HEK293 (cell line): Measurements from ENCODE around the gene RING1.

Experiments used
- CTCF ChIA-PET: fragments of 350-600 bp; formaldehyde crosslinking; extraction: SDS; loops from one replicate; lab custom pipeline; 2021; ENCODE audit warnings: antibody characterized with exemption; lab: Yijun Ruan, JAX
- POLR2A ChIA-PET: fragments of 300-600 bp; formaldehyde crosslinking; extraction: SDS; loops from one replicate; lab custom pipeline; 2020; ENCODE audit warnings: antibody characterized with exemption, inconsistent platforms; lab: Yijun Ruan, JAX
- H3K27ac ChIP-seq: fragments of 200-500 bp; sonication (Bioruptor generic); 2 replicates; pipeline ENCODE4 v1.5.1; 2014; ENCODE audit warnings: low read depth, low read length, control low read depth, inconsistent platforms; ENCODE audit errors: extremely low read depth
- H3K36me3 ChIP-seq, 2 experiments: fragments of 200-500 bp in 1 of 2; sonication (Bioruptor generic) in 1 of 2; 1 replicate in 1 of 2; 2 replicates in 1 of 2; pipeline ENCODE4 v1.5.1; 2014 to 2017; ENCODE audit warnings: inconsistent platforms in 2 of 2, low read length in 2 of 2; ENCODE audit not compliant: control insufficient read depth in 2 of 2, insufficient read depth in 1 of 2
- H3K4me1 ChIP-seq: fragments of 200-500 bp; sonication (Bioruptor generic); 2 replicates; pipeline ENCODE4 v1.5.1; 2014; ENCODE audit warnings: mild to moderate bottlenecking, low read length, inconsistent platforms; ENCODE audit not compliant: control insufficient read depth, insufficient read depth
- H3K4me3 ChIP-seq: 2 replicates; pipeline ENCODE4 v1.5.1; 2011; ENCODE audit warnings: low read depth, mild to moderate bottlenecking, control low read depth, low read length, moderate library complexity
- H3K9me3 ChIP-seq: fragments of 200-500 bp; sonication (Bioruptor generic); 2 replicates; pipeline ENCODE4 v1.5.1; 2014; ENCODE audit warnings: low read depth, low read length, inconsistent platforms; ENCODE audit not compliant: control insufficient read depth, insufficient read depth
- EGR2 ChIP-seq: fragments of 450-650 bp; formaldehyde crosslinking; IDR thresholded peaks from 2 replicates; pipeline ENCODE4 v1.5.1; 2016; ENCODE audit warnings: low read depth, missing biosample characterization, missing genetic modification characterization
- GLI4 ChIP-seq: fragments of 450-650 bp; formaldehyde crosslinking; IDR thresholded peaks from 2 replicates; pipeline ENCODE4 v1.5.1; 2016; ENCODE audit warnings: missing biosample characterization, missing genetic modification characterization
- KLF1 ChIP-seq: fragments of 450-650 bp; formaldehyde crosslinking; IDR thresholded peaks from 2 replicates; pipeline ENCODE4 v1.5.1; 2016; ENCODE audit warnings: missing biosample characterization, missing genetic modification characterization
- SP2 ChIP-seq: fragments of 450-650 bp; formaldehyde crosslinking; IDR thresholded peaks from 2 replicates; pipeline ENCODE4 v1.5.1; 2016; ENCODE audit warnings: missing biosample characterization, missing genetic modification characterization
- TSHZ1 ChIP-seq: fragments of 450-650 bp; formaldehyde crosslinking; IDR thresholded peaks from 2 replicates; pipeline ENCODE4 v1.5.1; 2016; ENCODE audit warnings: missing biosample characterization, missing genetic modification characterization, borderline replicate concordance
- ZBTB17 ChIP-seq: fragments of 450-650 bp; formaldehyde crosslinking; IDR thresholded peaks from 2 replicates; pipeline ENCODE4 v1.5.1; 2016; ENCODE audit warnings: missing biosample characterization, missing genetic modification characterization
- ZBTB20 ChIP-seq: fragments of 450-650 bp; formaldehyde crosslinking; IDR thresholded peaks from 2 replicates; pipeline ENCODE4 v1.5.1; 2016; ENCODE audit warnings: missing biosample characterization, missing genetic modification characterization
- ZFHX2 ChIP-seq: fragments of 450-650 bp; formaldehyde crosslinking; conservative IDR thresholded peaks from 2 replicates; pipeline ENCODE4 v1.5.1; 2016; ENCODE audit warnings: missing biosample characterization, missing genetic modification characterization
- ZNF121 ChIP-seq: fragments of 450-650 bp; formaldehyde crosslinking; IDR thresholded peaks from 2 replicates; pipeline ENCODE4 v1.5.1; 2016; ENCODE audit warnings: missing biosample characterization, missing genetic modification characterization
- ZNF133 ChIP-seq: fragments of 450-650 bp; formaldehyde crosslinking; IDR thresholded peaks from 2 replicates; pipeline ENCODE4 v1.5.1; 2016; ENCODE audit warnings: missing biosample characterization, missing genetic modification characterization
- ZNF174 ChIP-seq: fragments of 450-650 bp; formaldehyde crosslinking; IDR thresholded peaks from 2 replicates; pipeline ENCODE4 v1.5.0; 2017; ENCODE audit warnings: missing biosample characterization, mild to moderate bottlenecking, missing genetic modification characterization
- ZNF2 ChIP-seq: fragments of 450-650 bp; formaldehyde crosslinking; IDR thresholded peaks from 2 replicates; pipeline ENCODE4 v1.5.1; 2016; ENCODE audit warnings: missing biosample characterization, missing genetic modification characterization
- ZNF354C ChIP-seq: fragments of 450-650 bp; formaldehyde crosslinking; IDR thresholded peaks from 2 replicates; pipeline ENCODE4 v1.5.1; 2016; ENCODE audit warnings: missing biosample characterization, missing genetic modification characterization, low read depth, borderline replicate concordance
- ZNF664 ChIP-seq: fragments of 450-650 bp; formaldehyde crosslinking; IDR thresholded peaks from 2 replicates; pipeline ENCODE4 v1.5.1; 2016; ENCODE audit warnings: missing biosample characterization, missing genetic modification characterization
- ZNF777 ChIP-seq: fragments of 450-650 bp; formaldehyde crosslinking; IDR thresholded peaks from 2 replicates; pipeline ENCODE4 v1.5.1; 2017; ENCODE audit warnings: missing biosample characterization, missing genetic modification characterization, borderline replicate concordance

Gene RING1

GRCh38 chr6:33185654-33186187, 22.6 kb upstream of the RING1 start:
- CTCF ChIA-PET = interaction anchor here (0.8 to 2.1 kb wide), 3 partner anchors 12 to 170 kb away, joined by 3 to 9 read pairs (median 4); no protein-coding TSS in a partner anchor

GRCh38 chr6:33187809-33188208, 20.5 kb upstream of the RING1 start:
- Histone ChIP-seq H3K36me3 (no peaks in the 10 kb centered on the region), H3K9me3 (no peaks in the 10 kb centered on the region), H3K27ac (no peak overlapping the region), H3K4me3 (no peak overlapping the region), H3K4me1 (peaks cover under 1% of the 10 kb centered on the region; the same call in 1 of the 2 replicates)
- TF ChIP-seq TSHZ1 (tag by site-specific recombination) = no peak
- TF ChIP-seq ZNF133 (tag by site-specific recombination) = no peak
- TF ChIP-seq KLF1 (tag by site-specific recombination) = no peak
- TF ChIP-seq ZNF354C = no peak
- TF ChIP-seq ZFHX2 (tag by site-specific recombination) = peak; percentile 100
- TF ChIP-seq EGR2 = peak; percentile 100
- TF ChIP-seq ZBTB17 = 0 out of 2 replicates have a peak, but pooled peaks have one; percentile 27
- no peak for TF ChIP-seq ZNF664 (tag by site-specific recombination)
- POLR2A ChIA-PET = no interaction called here
- CTCF ChIA-PET = interaction anchor here (2.1 kb wide), 1 partner anchor 10 kb away, joined by 9 read pairs; no protein-coding TSS in a partner anchor

More at GRCh38 chr6:33185654-33186187, 22.6 kb upstream of the RING1 start:
- Histone ChIP-seq H3K4me3 (no peak overlapping the region), H3K9me3 (no peaks in the 10 kb centered on the region), H3K4me1 (no peaks in the 10 kb centered on the region), H3K27ac (no peak overlapping the region), H3K36me3 (no peaks in the 10 kb centered on the region)
- TF ChIP-seq ZNF777 (tag by site-specific recombination) (no peak), ZFHX2 (tag by site-specific recombination) (peak; percentile 78), ZNF121 (tag by site-specific recombination) (no peak), EGR2 (peak; percentile 96), ZNF174 (tag by site-specific recombination) (no peak), ZNF2 (tag by site-specific recombination) (no peak)
- POLR2A ChIA-PET = no interaction called here

GRCh38 chr6:33189164-33189563, 19.1 kb upstream of the RING1 start:
- Histone ChIP-seq H3K4me3 (no peak overlapping the region), H3K4me1 (peaks cover 3% of the 10 kb centered on the region; the same call in 1 of the 2 replicates), H3K9me3 (no peaks in the 10 kb centered on the region), H3K36me3 (peaks cover 0 to 6% of the 10 kb centered on the region in 2 experiments; a peak in 1 of 3 replicates), H3K27ac (no peak overlapping the region)
- no peak for TF ChIP-seq ZBTB20 (tag by site-specific recombination)
- no peak for TF ChIP-seq SP2 (tag by site-specific recombination)
- no peak for TF ChIP-seq GLI4 (tag by site-specific recombination)
- POLR2A ChIA-PET = interaction anchor here (1.5 kb wide), 2 partner anchors 19 to 217 kb away, joined by 3 to 6 read pairs; partner anchors contain the start of gene RING1
- CTCF ChIA-PET = interaction anchor here (1.4 to 2.5 kb wide), 4 partner anchors 8 to 64 kb away, joined by 6 to 10 read pairs (median 8); no protein-coding TSS in a partner anchor
